ENCODE results near the gene ASIC3. TPM values are rescaled to one million over a fixed set of nuclear protein-coding genes. Genes with fewer than 3 reads are reported as not detected.
A peak's percentile ranks its signal among the peaks of the same experiment; 100 is the strongest.

ASIC3 gene
- total RNA-seq, 4 donors from 2014 or later: 2.5 to 10.7 (median 5.0) TPM

- Histone ChIP-seq H3K36me3 (peaks cover 0 to 77% (median 0%) of the 10 kb centered on the region in 3 donors), H3K9me3 (no peaks in the 10 kb centered on the region), H3K27me3 (no peaks in the 10 kb centered on the region), H3K27ac (no peak overlapping the region), H3K4me3 (no peak overlapping the region), H3K4me1 (peaks cover 0 to 9% (median 2%) of the 10 kb centered on the region in 4 donors)
- TF ChIP-seq POLR2A (IDR thresholded peaks at IDR 0.05) (no peak), CTCF (IDR thresholded peaks at IDR 0.05) (no peak)
- DNase-seq: no peak
Measured at GRCh38 chr7:151073990-151074389, 25.7 kb downstream of the ASIC3 start.

- TF ChIP-seq POLR2A (IDR thresholded peaks at IDR 0.05): no peak
- TF ChIP-seq CTCF (IDR thresholded peaks at IDR 0.05): no peak
- no peak overlapping the region for H3K27ac ChIP-seq
- peaks cover 0 to 20% (median 9%) of the 10 kb centered on the region in 4 donors for H3K4me1 ChIP-seq
- no peaks in the 10 kb centered on the region for H3K27me3 ChIP-seq
- H3K4me3 ChIP-seq: no peak overlapping the region
- no peaks in the 10 kb centered on the region for H3K9me3 ChIP-seq
- peaks cover 0 to 67% (median 0%) of the 10 kb centered on the region in 3 donors for H3K36me3 ChIP-seq
- DNase-seq: no peak
Measured at GRCh38 chr7:151074817-151075661, 26.7 kb downstream of the ASIC3 start.

GRCh38 chr7:151075662-151075971 lies 27.3 kb downstream of the ASIC3 start:
- Histone ChIP-seq H3K27ac (no peak overlapping the region), H3K9me3 (no peaks in the 10 kb centered on the region), H3K27me3 (no peaks in the 10 kb centered on the region), H3K4me1 (peaks cover 0 to 20% (median 11%) of the 10 kb centered on the region in 4 donors), H3K4me3 (no peak overlapping the region), H3K36me3 (peaks cover 0 to 62% (median 0%) of the 10 kb centered on the region in 3 donors)
- no peak for TF ChIP-seq CTCF (IDR thresholded peaks at IDR 0.05)
- TF ChIP-seq POLR2A (IDR thresholded peaks at IDR 0.05): no peak
- no peak for DNase-seq

- peaks cover 0 to 58% (median 0%) of the 10 kb centered on the region in 3 donors for H3K36me3 ChIP-seq
- TF ChIP-seq CTCF (IDR thresholded peaks at IDR 0.05) (no peak), POLR2A (IDR thresholded peaks at IDR 0.05) (no peak)
- H3K4me3 ChIP-seq: no peak overlapping the region
- no peaks in the 10 kb centered on the region for H3K9me3 ChIP-seq
- DNase-seq: no peak
- H3K4me1 ChIP-seq: peaks cover 0 to 22% (median 13%) of the 10 kb centered on the region in 4 donors
- H3K27ac ChIP-seq: no peak overlapping the region
- no peaks in the 10 kb centered on the region for H3K27me3 ChIP-seq
Measured at GRCh38 chr7:151075978-151076426, 27.7 kb downstream of the ASIC3 start.

- Histone ChIP-seq H3K9me3 (no peaks in the 10 kb centered on the region), H3K4me3 (no peak overlapping the region), H3K27me3 (no peaks in the 10 kb centered on the region), H3K27ac (no peak overlapping the region), H3K36me3 (peaks cover 0 to 47% (median 0%) of the 10 kb centered on the region in 3 donors), H3K4me1 (peaks cover 2 to 33% (median 24%) of the 10 kb centered on the region in 4 donors)
- peak in 1 of 3 donors; percentile 51 for DNase-seq
- TF ChIP-seq CTCF (IDR thresholded peaks at IDR 0.05): peak in 2 of 6 experiments; percentile 12 to 23
- no peak for TF ChIP-seq POLR2A (IDR thresholded peaks at IDR 0.05)
Measured at GRCh38 chr7:151076863-151077704, 28.8 kb downstream of the ASIC3 start.

Data from Peyer's patch (tissue), 4 donors.